Fibroblast of the aortic adventitia (primary cell): ENCODE results near the gene NAV1. TPM values are rescaled to one million over a fixed set of nuclear protein-coding genes. Genes with fewer than 3 reads are reported as not detected.

Experiments
- DNase-seq: peaks from one replicate; pipeline ENCODE4 v3.0.0-alpha.2; 2010; ENCODE audit warnings: low read depth
- H3K4me3 ChIP-seq: 2 replicates; pipeline ENCODE4 v1.5.1; 2011; ENCODE audit warnings: low read depth, mild to moderate bottlenecking, control low read depth, low read length, moderate library complexity
- total RNA-seq: library from RNA; depleted of rRNA; stranded (reverse); fragments of >200 nt; gene quantifications from 2 replicates; pipeline ENCODE4 v1.2.3, GENCODE V29; 2012; ENCODE audit warnings: low replicate concordance
- TF ChIP-seq, protein P1 (sequence below): IDR thresholded peaks from 2 replicates; pipeline ENCODE4 v1.5.1; 2011; ENCODE audit warnings: mild to moderate bottlenecking, low read length, control low read depth, inconsistent platforms; ENCODE audit not compliant: insufficient read depth

NAV1 gene
- total RNA-seq, 1 donor: 136 TPM

DNA sequence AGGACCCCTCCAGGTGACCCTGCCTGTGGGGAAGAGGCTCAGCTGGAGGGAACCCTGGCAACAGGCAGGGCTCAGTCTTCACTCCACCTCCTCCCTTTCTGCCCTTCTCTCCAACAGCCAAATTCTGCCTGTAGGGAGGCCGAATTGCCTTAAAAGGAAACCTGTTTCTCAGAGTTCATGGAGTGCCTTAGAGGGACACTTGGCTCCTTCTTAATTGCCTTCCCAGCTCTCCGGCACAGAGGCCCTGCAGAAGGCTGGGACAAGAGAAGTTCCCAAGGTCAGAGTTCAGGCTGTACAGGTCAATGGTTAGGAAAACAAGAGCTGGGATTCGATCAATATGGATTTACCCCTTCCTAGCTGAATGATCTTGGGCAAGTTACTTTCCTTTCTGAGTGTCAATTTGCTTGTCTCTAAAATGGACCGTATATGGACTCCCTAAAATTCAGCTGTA lies 38.2 kb upstream of the NAV1 start:
- peak; percentile 45 for DNase-seq
- peak overlapping the region; percentile 10 for H3K4me3 ChIP-seq
- TF ChIP-seq, protein P1, sequence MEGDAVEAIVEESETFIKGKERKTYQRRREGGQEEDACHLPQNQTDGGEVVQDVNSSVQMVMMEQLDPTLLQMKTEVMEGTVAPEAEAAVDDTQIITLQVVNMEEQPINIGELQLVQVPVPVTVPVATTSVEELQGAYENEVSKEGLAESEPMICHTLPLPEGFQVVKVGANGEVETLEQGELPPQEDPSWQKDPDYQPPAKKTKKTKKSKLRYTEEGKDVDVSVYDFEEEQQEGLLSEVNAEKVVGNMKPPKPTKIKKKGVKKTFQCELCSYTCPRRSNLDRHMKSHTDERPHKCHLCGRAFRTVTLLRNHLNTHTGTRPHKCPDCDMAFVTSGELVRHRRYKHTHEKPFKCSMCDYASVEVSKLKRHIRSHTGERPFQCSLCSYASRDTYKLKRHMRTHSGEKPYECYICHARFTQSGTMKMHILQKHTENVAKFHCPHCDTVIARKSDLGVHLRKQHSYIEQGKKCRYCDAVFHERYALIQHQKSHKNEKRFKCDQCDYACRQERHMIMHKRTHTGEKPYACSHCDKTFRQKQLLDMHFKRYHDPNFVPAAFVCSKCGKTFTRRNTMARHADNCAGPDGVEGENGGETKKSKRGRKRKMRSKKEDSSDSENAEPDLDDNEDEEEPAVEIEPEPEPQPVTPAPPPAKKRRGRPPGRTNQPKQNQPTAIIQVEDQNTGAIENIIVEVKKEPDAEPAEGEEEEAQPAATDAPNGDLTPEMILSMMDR: no peak

DNA sequence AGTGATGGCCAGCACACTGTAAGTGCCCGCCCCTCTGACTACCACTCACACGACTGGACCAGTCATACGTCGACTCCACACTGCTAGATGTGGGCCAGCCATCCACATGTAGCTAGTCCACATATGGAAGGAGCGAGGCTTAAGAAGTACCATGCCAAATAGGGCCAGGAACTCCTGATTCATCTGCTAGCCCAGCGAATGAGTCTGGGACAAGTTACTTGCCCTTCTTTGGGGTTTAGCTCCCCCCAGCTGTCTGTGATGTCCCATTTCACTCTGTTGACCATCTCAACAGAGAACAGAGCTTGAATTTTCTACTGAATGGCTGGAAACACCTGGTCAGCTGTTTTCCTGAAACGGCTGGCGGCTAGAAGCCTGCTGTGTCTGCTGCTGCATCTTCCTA lies 37.8 kb upstream of the NAV1 start:
- peak; percentile 47 for DNase-seq
- TF ChIP-seq, protein P1: no peak
- H3K4me3 ChIP-seq: no peak overlapping the region

DNA sequence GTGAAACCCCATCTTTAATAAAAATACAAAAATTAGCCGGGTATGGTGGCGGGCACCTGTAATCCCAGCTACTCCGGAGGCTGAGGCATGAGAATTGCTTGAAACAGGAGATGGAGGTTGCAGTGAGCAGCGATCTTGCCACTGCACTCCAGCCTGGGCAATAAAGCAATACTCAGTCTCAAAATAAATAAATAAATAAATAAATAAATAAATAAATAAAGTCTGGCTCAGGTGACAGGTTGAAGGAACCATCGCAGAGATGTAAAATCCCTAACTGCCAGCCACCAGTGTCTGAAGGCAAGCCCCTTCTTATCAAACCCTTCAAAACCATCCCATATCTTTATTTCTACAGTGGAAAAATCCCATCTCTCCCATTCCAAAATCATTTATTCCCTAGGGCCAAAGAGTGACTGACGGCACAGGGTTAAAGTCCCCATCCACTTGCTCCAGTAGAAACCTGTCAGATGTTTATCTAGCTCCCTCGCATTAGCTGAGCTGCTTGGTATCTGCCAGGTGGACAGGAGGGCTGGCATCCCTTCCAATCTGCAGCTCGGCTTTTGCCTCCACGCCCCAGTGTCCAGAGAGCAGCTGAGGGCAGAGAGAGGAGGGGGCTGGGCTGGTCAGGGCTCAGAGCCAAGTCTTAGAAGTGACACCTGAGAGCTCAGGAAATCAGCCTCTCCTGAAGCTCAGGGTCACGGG lies 37.0 kb upstream of the NAV1 start:
- no peak for DNase-seq

DNA sequence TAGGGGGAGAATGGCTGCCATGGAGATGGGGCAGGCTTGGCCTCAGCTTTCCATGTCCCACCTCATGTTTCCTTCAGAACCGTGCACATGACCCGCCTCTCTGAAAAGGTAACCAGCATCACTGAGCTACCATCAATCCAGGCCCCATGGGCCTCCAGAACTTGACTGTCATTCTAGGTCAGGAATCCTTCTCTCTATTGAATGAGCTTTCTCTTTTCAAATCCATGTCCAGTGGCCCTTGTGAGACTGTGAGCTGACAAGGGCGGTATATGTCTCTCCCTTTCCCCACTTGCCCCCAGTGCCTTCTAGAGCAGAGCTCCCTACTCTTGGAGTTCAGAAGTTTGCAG lies 36.4 kb upstream of the NAV1 start:
- TF ChIP-seq, protein P1: no peak
- DNase-seq: no peak
- no peak overlapping the region for H3K4me3 ChIP-seq

More for the DNA sequence above, 37.0 kb upstream of the NAV1 start:
- H3K4me3 ChIP-seq: no peak overlapping the region
- TF ChIP-seq, protein P1: no peak

DNA sequence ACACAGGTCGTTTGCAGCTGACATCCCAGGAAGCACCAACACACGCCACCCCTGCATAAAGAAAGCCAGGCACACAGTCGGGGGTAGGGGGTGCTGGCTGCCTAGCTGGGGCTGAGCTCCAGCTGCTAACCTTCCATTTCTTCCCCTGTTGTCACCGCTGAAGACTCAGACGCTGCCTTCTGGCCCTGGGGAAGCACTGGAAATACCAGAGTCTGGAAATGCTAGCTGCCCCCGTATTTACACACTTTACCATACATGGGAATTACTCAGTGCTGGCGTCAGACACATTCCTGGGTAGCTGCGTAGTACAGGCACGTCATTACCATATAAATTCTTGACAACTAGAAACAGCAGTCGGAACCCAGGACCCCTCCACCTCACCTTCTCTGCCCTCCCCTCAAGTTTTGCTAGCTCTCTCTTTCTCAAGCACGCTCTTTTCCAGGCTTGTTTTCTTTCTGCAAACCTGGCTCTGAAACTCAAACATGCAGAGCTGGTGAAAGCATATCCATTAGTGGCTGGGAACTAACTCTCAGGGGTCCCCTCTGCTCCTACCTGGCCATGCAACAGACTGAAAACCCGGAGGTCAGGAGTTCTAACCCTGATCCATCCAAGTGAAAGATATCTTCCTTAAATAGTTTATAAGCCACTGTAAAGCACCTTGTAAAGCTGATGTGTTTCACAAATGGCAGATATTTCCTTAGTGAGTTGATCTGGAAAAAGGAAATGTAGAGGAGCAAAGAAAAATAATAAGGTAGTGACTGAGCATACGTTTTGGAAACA lies 35.3 kb upstream of the NAV1 start:
- TF ChIP-seq, protein P1: no peak
- no peak overlapping the region for H3K4me3 ChIP-seq
- peak; percentile 95 for DNase-seq

DNA sequence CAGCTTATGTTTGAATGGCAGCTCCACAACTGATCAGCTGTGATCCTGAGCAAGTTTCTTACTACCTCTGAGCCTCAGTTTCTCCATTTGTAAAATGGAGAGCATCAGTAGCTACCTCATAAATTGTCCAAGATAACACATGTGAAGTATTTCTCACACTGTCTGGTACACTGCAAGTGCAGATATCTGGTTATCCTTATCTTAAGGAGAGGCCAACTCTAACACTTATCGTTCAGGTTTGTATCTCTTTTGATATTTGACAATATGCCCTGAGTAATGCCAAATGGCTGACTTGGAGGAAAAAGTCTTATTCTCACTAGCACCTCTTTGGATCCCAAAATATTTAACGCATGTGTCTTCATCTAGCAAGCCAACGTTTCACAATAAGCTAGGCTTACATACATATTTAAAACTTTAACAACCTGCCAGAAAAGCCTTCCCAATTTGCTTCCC lies 34.7 kb upstream of the NAV1 start:
- TF ChIP-seq, protein P1: no peak
- peak; percentile 57 for DNase-seq
- no peak overlapping the region for H3K4me3 ChIP-seq
